IMR-90 (cell line): ENCODE measurements around the gene MYO9A. TPM values are rescaled to one million over a fixed set of nuclear protein-coding genes. Genes with fewer than 3 reads are reported as not detected.

Experiments used
- ATAC-seq: fragments of 200-7000 bp; cut with Tn5 transposase; 2 replicates; pipeline ENCODE4 v1.9.1; 2020; ENCODE audit warnings: low read depth, mild to moderate bottlenecking, moderate library complexity
- BruUV-seq: library from RNA; stranded (reverse); fragments of 400-500 nt; replicated peaks from 2 replicates; lab custom pipeline; 2021; lab: Mats Ljungman, UMichigan
- CTCF ChIA-PET: fragments of 300-600 bp; formaldehyde crosslinking; extraction: SDS; loops from one replicate; lab custom pipeline; 2021; ENCODE audit warnings: antibody characterized with exemption; lab: Yijun Ruan, JAX
- POLR2A ChIA-PET: fragments of 300-600 bp; sonication (Branson Sonifier 250); formaldehyde crosslinking; loops from one replicate; lab custom pipeline; 2022; ENCODE audit warnings: antibody characterized with exemption; ENCODE audit not compliant: unreplicated experiment; lab: Charles Lee
- DNase-seq: peaks from one replicate; pipeline ENCODE4 v3.0.0; 2013
- H2AFZ ChIP-seq: replicated peaks from 2 replicates; pipeline ENCODE3; 2013; ENCODE audit warnings: low read length, mild to moderate bottlenecking; ENCODE audit not compliant: poor library complexity
- H2AK5ac ChIP-seq: 2 replicates; pipeline ENCODE4 v1.6.1; 2013; ENCODE audit warnings: low read depth, low read length, inconsistent platforms
- H2AK9ac ChIP-seq: replicated peaks from 2 replicates; pipeline ENCODE3; 2013; ENCODE audit warnings: mild to moderate bottlenecking, low read depth, low read length, moderate library complexity; ENCODE audit not compliant: poor library complexity
- H2BK120ac ChIP-seq: 2 replicates; pipeline ENCODE4 v1.6.1; 2013; ENCODE audit warnings: low read depth, low read length, inconsistent platforms
- H2BK15ac ChIP-seq: 3 replicates; pipeline ENCODE4 v1.6.1; 2013; ENCODE audit warnings: low read depth, low read length, inconsistent platforms
- H2BK20ac ChIP-seq: 2 replicates; pipeline ENCODE4 v1.6.1; 2013; ENCODE audit warnings: low read depth, mild to moderate bottlenecking, inconsistent platforms, low read length, moderate library complexity
- H2BK5ac ChIP-seq: 2 replicates; pipeline ENCODE4 v1.6.1; 2013; ENCODE audit warnings: mild to moderate bottlenecking, low read depth, low read length, inconsistent platforms; ENCODE audit not compliant: poor library complexity, severe bottlenecking
- H3K14ac ChIP-seq: replicated peaks from 2 replicates; pipeline ENCODE4 v1.6.1; 2013; ENCODE audit warnings: low read depth, low read length, inconsistent platforms
- H3K18ac ChIP-seq: 2 replicates; pipeline ENCODE4 v1.6.1; 2013; ENCODE audit warnings: low read depth, low read length, control low read depth
- H3K23ac ChIP-seq: 2 replicates; pipeline ENCODE4 v1.6.1; 2013; ENCODE audit warnings: low read depth, low read length, inconsistent platforms
- H3K27ac ChIP-seq: 2 replicates; pipeline ENCODE4 v1.5.1; 2013; ENCODE audit warnings: mild to moderate bottlenecking, control low read depth, low read length; ENCODE audit not compliant: insufficient read depth
- H3K27me3 ChIP-seq: 2 replicates; pipeline ENCODE4 v1.6.1; 2013; ENCODE audit warnings: low read length; ENCODE audit not compliant: control insufficient read depth, insufficient read depth
- H3K36me3 ChIP-seq: 2 replicates; pipeline ENCODE4 v1.6.1; 2013; ENCODE audit warnings: low read length, mixed read lengths; ENCODE audit not compliant: control insufficient read depth, insufficient read depth
- H3K4ac ChIP-seq: 2 replicates; pipeline ENCODE4 v1.6.1; 2013; ENCODE audit warnings: low read depth, low read length, inconsistent platforms
- H3K4me1 ChIP-seq: 2 replicates; pipeline ENCODE4 v1.6.1; 2013; ENCODE audit warnings: low read length, mixed read lengths; ENCODE audit not compliant: control insufficient read depth, insufficient read depth
- H3K4me2 ChIP-seq: 2 replicates; pipeline ENCODE4 v1.6.1; 2013; ENCODE audit warnings: low read depth, mild to moderate bottlenecking, control low read depth, low read length, moderate library complexity
- H3K4me3 ChIP-seq: 2 replicates; pipeline ENCODE4 v1.5.1; 2013; ENCODE audit warnings: low read depth, mild to moderate bottlenecking, control low read depth, low read length, moderate library complexity; ENCODE audit not compliant: insufficient read depth
- H3K56ac ChIP-seq: 2 replicates; pipeline ENCODE4 v1.6.1; 2013; ENCODE audit warnings: low read length, inconsistent platforms; ENCODE audit not compliant: insufficient read depth; ENCODE audit errors: extremely low read depth
- H3K79me1 ChIP-seq, 2 experiments: 2 replicates each; pipeline ENCODE4 v1.6.1; 2013; ENCODE audit warnings: low read length in 2 of 2, inconsistent platforms in 1 of 2, low read depth in 1 of 2
- H3K9ac ChIP-seq: 2 replicates; pipeline ENCODE4 v1.6.1; 2013; ENCODE audit warnings: low read depth, low read length, control low read depth
- H3K9me1 ChIP-seq: 2 replicates; pipeline ENCODE4 v1.6.1; 2013; ENCODE audit warnings: low read length, inconsistent platforms; ENCODE audit not compliant: insufficient read depth
- H3K9me3 ChIP-seq: 2 replicates; pipeline ENCODE4 v1.6.1; 2013; ENCODE audit warnings: low read length; ENCODE audit not compliant: control insufficient read depth, insufficient read depth
- H4K20me1 ChIP-seq: 2 replicates; pipeline ENCODE4 v1.6.1; 2013; ENCODE audit warnings: low read length, inconsistent platforms; ENCODE audit not compliant: insufficient read depth
- H4K5ac ChIP-seq: 2 replicates; pipeline ENCODE4 v1.6.1; 2013; ENCODE audit warnings: mild to moderate bottlenecking, low read depth, low read length, control low read depth
- H4K8ac ChIP-seq, 2 experiments: 2 replicates each; pipeline ENCODE4 v1.6.1; 2013; ENCODE audit warnings: low read depth in 2 of 2, low read length in 2 of 2, control low read depth in 1 of 2, inconsistent platforms in 1 of 2
- H4K91ac ChIP-seq: 2 replicates; pipeline ENCODE4 v1.6.1; 2013; ENCODE audit warnings: low read depth, low read length, inconsistent platforms; ENCODE audit not compliant: insufficient read depth
- BHLHE40 ChIP-seq: fragments of 150-350 bp; IDR thresholded peaks from 2 replicates; pipeline ENCODE4 v1.6.1; 2016; ENCODE audit warnings: mild to moderate bottlenecking, low read depth, low read length
- CEBPB ChIP-seq: IDR thresholded peaks from 2 replicates; pipeline ENCODE4 v1.6.1; 2012; ENCODE audit warnings: low read depth, low read length, improper control_type of control experiment
- CHD1 ChIP-seq: IDR thresholded peaks from 2 replicates; pipeline ENCODE4 v1.6.1; 2012; ENCODE audit warnings: low read depth, low read length, improper control_type of control experiment
- CTCF ChIP-seq: conservative IDR thresholded peaks from 2 replicates; pipeline ENCODE4 v1.5.1; 2012; ENCODE audit warnings: mild to moderate bottlenecking, low read depth, low read length, improper control_type of control experiment
- ELK1 ChIP-seq: fragments of 150-350 bp; IDR thresholded peaks from 2 replicates; pipeline ENCODE4 v1.6.1; 2016; ENCODE audit warnings: low read depth, mild to moderate bottlenecking, low read length, moderate library complexity, borderline replicate concordance
- FOS ChIP-seq: fragments of 150-350 bp; IDR thresholded peaks from 2 replicates; pipeline ENCODE4 v1.6.1; 2016; ENCODE audit warnings: low read depth, low read length
- MAFK ChIP-seq: IDR thresholded peaks from 2 replicates; pipeline ENCODE4 v1.6.1; 2012; ENCODE audit warnings: low read depth, low read length, improper control_type of control experiment
- MAZ ChIP-seq: IDR thresholded peaks from 2 replicates; pipeline ENCODE4 v1.6.1; 2012; ENCODE audit warnings: low read depth, mild to moderate bottlenecking, low read length, improper control_type of control experiment, moderate library complexity, borderline replicate concordance
- MXI1 ChIP-seq: IDR thresholded peaks from 2 replicates; pipeline ENCODE4 v1.6.1; 2012; ENCODE audit warnings: low read depth, mild to moderate bottlenecking, low read length, moderate library complexity, borderline replicate concordance
- NFE2L2 ChIP-seq: fragments of 150-350 bp; IDR thresholded peaks from 2 replicates; pipeline ENCODE4 v1.6.1; 2016; ENCODE audit warnings: low read depth, mild to moderate bottlenecking, low read length
- POLR2A ChIP-seq: IDR thresholded peaks from 2 replicates; pipeline ENCODE4 v1.6.1; 2012; ENCODE audit warnings: mild to moderate bottlenecking, low read depth, low read length
- RAD21 ChIP-seq: IDR thresholded peaks from 2 replicates; pipeline ENCODE4 v1.6.1; 2012; ENCODE audit warnings: low read length, improper control_type of control experiment
- RCOR1 ChIP-seq: IDR thresholded peaks from 2 replicates; pipeline ENCODE4 v1.6.1; 2012; ENCODE audit warnings: mild to moderate bottlenecking, low read length, improper control_type of control experiment; ENCODE audit not compliant: insufficient replicate concordance
- RFX5 ChIP-seq: IDR thresholded peaks from 2 replicates; pipeline ENCODE4 v1.8.0; 2012; ENCODE audit warnings: low read depth, mild to moderate bottlenecking, low read length, moderate library complexity
- SMC3 ChIP-seq: fragments of 150-350 bp; IDR thresholded peaks from 2 replicates; pipeline ENCODE4 v1.6.1; 2016; ENCODE audit warnings: low read depth, mild to moderate bottlenecking, antibody characterized with exemption, low read length, moderate library complexity
- USF2 ChIP-seq: fragments of 150-350 bp; IDR thresholded peaks from 2 replicates; pipeline ENCODE4 v1.6.1; 2017; ENCODE audit warnings: mild to moderate bottlenecking, antibody characterized with exemption, low read length, low read depth
- WGBS, 2 experiments: methylation state at CpG; one replicate each; pipeline versions ENCODE4 v1.1.5 to v1.1.7; 2013; ENCODE audit warnings: missing lambda C conversion rate in 2 of 2; ENCODE audit not compliant: insufficient read length in 1 of 2; ENCODE audit errors: extremely low coverage in 2 of 2; 5-methylcytosine and 5-hydroxymethylcytosine counted together
- dilution Hi-C: fragments of 300-500 bp; cut with HindIII; formaldehyde crosslinking; loops from one replicate; pipeline ENCODE4 v1.14.3; 2018; ENCODE audit warnings: low sequenced_read_pairs; ENCODE audit not compliant: unreplicated experiment
- in situ Hi-C: fragments of 300-500 bp; cut with MboI; formaldehyde crosslinking; loops from 3 replicates; pipeline ENCODE4 v1.14.3; 2019; ENCODE audit warnings: low sequenced_read_pairs, inconsistent platforms, mixed read lengths
- intact Hi-C: fragments of 100-400 bp; cut with micrococcal nuclease; formaldehyde crosslinking; loops from 2 replicates; pipeline ENCODE4 v1.10.0; 2022
- polyA plus RNA-seq, 3 experiments: library from polyadenylated mRNA; depleted of rRNA; stranded (reverse); fragments of >200 nt; gene quantifications; 2 replicates each; pipeline ENCODE4 v1.2.3, GENCODE V29; 2012; ENCODE audit warnings: low replicate concordance in 1 of 3
- total RNA-seq: library from RNA; depleted of rRNA; stranded (reverse); fragments of >200 nt; gene quantifications from 2 replicates; pipeline ENCODE4 v1.2.3, GENCODE V29; 2012

MYO9A gene
- total and polyA plus RNA-seq, 2 of the 4 experiments (the other 2 are of a cell fraction): 6.0 to 49.5 TPM

- peak; percentile 52 for ATAC-seq
- Histone ChIP-seq H3K9me3 (peaks cover 3% of the 10 kb centered on the region), H3K4me1 (peaks cover 11% of the 10 kb centered on the region), H2AK9ac (no peak overlapping the region), H3K56ac (no peak overlapping the region), H3K18ac (peak overlapping the region; percentile 16; the same call in 1 of the 2 replicates), H4K5ac (no peak overlapping the region), H4K8ac (no peak overlapping the region), H3K27me3 (no peaks in the 10 kb centered on the region), H3K36me3 (no peaks in the 10 kb centered on the region; the same call in 1 of the 2 replicates), H3K4ac (0 out of 2 replicates have a peak overlapping the region, but pooled peaks have one; percentile 3), H3K4me3 (no peak overlapping the region), H2BK5ac (no peak overlapping the region), H2AFZ (no peak overlapping the region), H4K20me1 (peaks cover 24% of the 10 kb centered on the region; the same call in 1 of the 2 replicates), H3K9me1 (peaks cover 6% of the 10 kb centered on the region), H3K4me2 (peak overlapping the region; percentile 74; the same call in 1 of the 2 replicates), H3K9ac (no peak overlapping the region), H3K27ac (no peak overlapping the region), H3K79me1 (peaks cover 17 to 53% of the 10 kb centered on the region in 2 experiments), H4K91ac (no peak overlapping the region), H2BK20ac (no peak overlapping the region), H3K14ac (no peak overlapping the region), H2AK5ac (peak overlapping the region; percentile 6; the same call in 1 of the 2 replicates), H3K23ac (no peak overlapping the region), H2BK120ac (no peak overlapping the region), H2BK15ac (no peak overlapping the region)
- TF ChIP-seq USF2 (no peak), MAFK (no peak), BHLHE40 (no peak), NFE2L2 (no peak), RFX5 (no peak), RCOR1 (no peak), SMC3 (no peak), MXI1 (no peak), CHD1 (no peak), CEBPB (no peak), POLR2A (no peak), RAD21 (no peak), FOS (no peak), CTCF (no peak), MAZ (no peak), ELK1 (no peak)
- dilution Hi-C loops (no loop called here), in situ Hi-C loops (no loop called here), intact Hi-C loops (no loop called here)
- BruUV-seq: no TSS peak
- ChIA-PET CTCF (no interaction called here), POLR2A (no interaction called here)
- WGBS, 2 experiments: 82% methylated on average over 6 of the region's 7 CpGs; no CpG with 5 or more reads in 1 of the 2 experiments
- DNase-seq: peak; percentile 55
Observed at GRCh38 chr15:72033711-72034110, 84.2 kb downstream of the MYO9A start.
